ENCODE data around the gene SHISAL2A. TPM values are rescaled to one million over a fixed set of nuclear protein-coding genes. Genes with fewer than 3 reads are reported as not detected.
A peak's percentile ranks its signal among the peaks of the same experiment; 100 is the strongest.
"Not testable (repeated sequence)": the region's sequence is repeated elsewhere in the genome, so short reads cannot be mapped to it uniquely, and the experiment has no call there.

Gene SHISAL2A
- polyA plus RNA-seq, 3 donors = 0.03 to 0.28 TPM; not detected in 1

- no peak overlapping the region for H3K4me3 ChIP-seq (replicated peaks in 1 of 3; ENCODE audit: low read depth in 2 of 3, low read length in 3 of 3)
- WGBS (ENCODE audit: insufficient coverage) = 92% methylated on average over 3 of the region's 3 CpGs
- Mint-ChIP-seq H3K4me3 (no peak overlapping the region), H3K9me3 (no peaks in the 10 kb centered on the region), H3K27me3 (ENCODE audit: low read depth in 3 of 3) (no peaks in the 10 kb centered on the region), H3K4me1 (peaks cover 4% of the 10 kb centered on the region), H3K27ac (peak overlapping the region in 2 of 7 donors; percentile 17 to 31), H3K36me3 (peaks cover 41 to 55% of the 10 kb centered on the region in 2 donors)
- H3K4me2 ChIP-seq (replicated peaks; ENCODE audit: extremely low read depth, low read length, poor library complexity, severe bottlenecking) = no peak overlapping the region
- H3K4me1 ChIP-seq (ENCODE audit: control insufficient read depth in 1 of 2, insufficient read depth in 2 of 2, low read length in 2 of 2) = peaks cover 0 to under 1% of the 10 kb centered on the region in 2 donors
- intact Hi-C loops (cut with micrococcal nuclease) = loop anchor here (10.0 kb wide), 2 partner anchors 287 to 637 kb away; partner anchors contain the start of genes BTF3L4 (in 1 of the 2), ORC1 (in 1 of the 2), PRPF38A (in 1 of the 2) and TXNDC12 (in 1 of the 2)
- no peaks in the 10 kb centered on the region for H3K9me3 ChIP-seq (replicated peaks in 1 of 2; ENCODE audit: control insufficient read depth in 1 of 2, insufficient read depth in 1 of 2, low read length in 2 of 2)
- no peak overlapping the region for H3K27ac ChIP-seq (ENCODE audit: low read depth in 1 of 2, low read length in 2 of 2)
- H3K27me3 ChIP-seq (ENCODE audit: control insufficient read depth in 2 of 2, insufficient read depth in 2 of 2, low read length in 2 of 2) = no peaks in the 10 kb centered on the region
- peak in 1 of 3 donors; percentile 54 for DNase-seq
- TF ChIP-seq CTCF (IDR thresholded peaks at IDR 0.05) = no peak
- H3K79me2 ChIP-seq (ENCODE audit: insufficient read depth, low read length) = peaks cover 38% of the 10 kb centered on the region
- H3K36me3 ChIP-seq (replicated peaks in 1 of 2; ENCODE audit: control insufficient read depth in 1 of 2, insufficient read depth in 2 of 2, low read length in 2 of 2) = peaks cover 35 to 49% of the 10 kb centered on the region in 2 donors
- H4K20me1 ChIP-seq (ENCODE audit: insufficient read depth, low read length) = no peaks in the 10 kb centered on the region
- no peak overlapping the region for H3K9ac ChIP-seq (ENCODE audit: insufficient read depth, low read length, poor library complexity, severe bottlenecking)
- no peak overlapping the region for H2AFZ ChIP-seq (ENCODE audit: insufficient read depth, low read depth, low read length, poor library complexity, severe bottlenecking)
These were observed 58.9 kb downstream of the SHISAL2A start for GRCh38 chr1:52691821-52692220.

- Histone ChIP-seq H3K9me3 (replicated peaks in 1 of 2; ENCODE audit: control insufficient read depth in 1 of 2, insufficient read depth in 1 of 2, low read length in 2 of 2) (no peaks in the 10 kb centered on the region), H3K4me1 (ENCODE audit: control insufficient read depth in 1 of 2, insufficient read depth in 2 of 2, low read length in 2 of 2) (peaks cover 6 to 9% of the 10 kb centered on the region in 2 donors), H3K27ac (ENCODE audit: low read depth in 1 of 2, low read length in 2 of 2) (no peak overlapping the region), H3K79me2 (ENCODE audit: insufficient read depth, low read length) (peaks cover 46% of the 10 kb centered on the region), H3K9ac (ENCODE audit: insufficient read depth, low read length, poor library complexity, severe bottlenecking) (no peak overlapping the region), H3K36me3 (replicated peaks in 1 of 2; ENCODE audit: control insufficient read depth in 1 of 2, insufficient read depth in 2 of 2, low read length in 2 of 2) (peaks cover 27 to 40% of the 10 kb centered on the region in 2 donors), H3K4me2 (replicated peaks; ENCODE audit: extremely low read depth, low read length, poor library complexity, severe bottlenecking) (no peak overlapping the region), H3K27me3 (ENCODE audit: control insufficient read depth in 2 of 2, insufficient read depth in 2 of 2, low read length in 2 of 2) (no peaks in the 10 kb centered on the region), H2AFZ (ENCODE audit: insufficient read depth, low read depth, low read length, poor library complexity, severe bottlenecking) (no peak overlapping the region), H4K20me1 (ENCODE audit: insufficient read depth, low read length) (no peaks in the 10 kb centered on the region), H3K4me3 (replicated peaks in 1 of 3; ENCODE audit: low read depth in 2 of 3, low read length in 3 of 3) (no peak overlapping the region)
- Mint-ChIP-seq H3K27ac (peak overlapping the region in 1 of 7 donors; percentile 14), H3K4me3 (no peak overlapping the region), H3K4me1 (peaks cover 13% of the 10 kb centered on the region), H3K36me3 (peaks cover 32 to 46% of the 10 kb centered on the region in 2 donors), H3K27me3 (ENCODE audit: low read depth in 3 of 3) (peaks cover 0 to 3% (median 0%) of the 10 kb centered on the region in 3 donors), H3K9me3 (no peaks in the 10 kb centered on the region)
- WGBS (ENCODE audit: insufficient coverage) = no CpG with 5 or more reads among the region's 4 CpGs
- DNase-seq = no peak
- no peak for TF ChIP-seq CTCF (IDR thresholded peaks at IDR 0.05)
- intact Hi-C loops (cut with micrococcal nuclease) = loop anchor here (10.0 kb wide), 2 partner anchors 288 to 638 kb away; partner anchors contain the start of genes BTF3L4 (in 1 of the 2), ORC1 (in 1 of the 2), PRPF38A (in 1 of the 2) and TXNDC12 (in 1 of the 2)
These were observed 59.7 kb downstream of the SHISAL2A start for GRCh38 chr1:52692697-52693096.

GRCh38 chr1:52693351-52693750 is 60.4 kb downstream of the SHISAL2A start:
- not testable (repeated sequence) for H3K4me3 Mint-ChIP-seq; H4K20me1 ChIP-seq (ENCODE audit: insufficient read depth, low read length); H3K27me3 ChIP-seq (ENCODE audit: control insufficient read depth in 2 of 2, insufficient read depth in 2 of 2, low read length in 2 of 2); H2AFZ ChIP-seq (ENCODE audit: insufficient read depth, low read depth, low read length, poor library complexity, severe bottlenecking); H3K9me3 Mint-ChIP-seq; H3K9ac ChIP-seq (ENCODE audit: insufficient read depth, low read length, poor library complexity, severe bottlenecking); H3K9me3 ChIP-seq (replicated peaks in 1 of 2; ENCODE audit: control insufficient read depth in 1 of 2, insufficient read depth in 1 of 2, low read length in 2 of 2); H3K4me3 ChIP-seq (replicated peaks in 1 of 3; ENCODE audit: low read depth in 2 of 3, low read length in 3 of 3); DNase-seq; H3K4me2 ChIP-seq (replicated peaks; ENCODE audit: extremely low read depth, low read length, poor library complexity, severe bottlenecking); H3K27ac ChIP-seq (ENCODE audit: low read depth in 1 of 2, low read length in 2 of 2); H3K27me3 Mint-ChIP-seq (ENCODE audit: low read depth in 3 of 3)
- Histone ChIP-seq H3K36me3 (replicated peaks in 1 of 2; ENCODE audit: control insufficient read depth in 1 of 2, insufficient read depth in 2 of 2, low read length in 2 of 2) (peaks cover 20 to 34% of the 10 kb centered on the region in 2 donors), H3K79me2 (ENCODE audit: insufficient read depth, low read length) (peaks cover 50% of the 10 kb centered on the region), H3K4me1 (ENCODE audit: control insufficient read depth in 1 of 2, insufficient read depth in 2 of 2, low read length in 2 of 2) (peaks cover 10 to 16% of the 10 kb centered on the region in 2 donors)
- H3K36me3 Mint-ChIP-seq = peaks cover 27 to 39% of the 10 kb centered on the region in 2 donors
- 100% methylated on average over 3 of the region's 10 CpGs for WGBS (ENCODE audit: insufficient coverage)
- intact Hi-C loops (cut with micrococcal nuclease) = loop anchor here (10.0 kb wide), 2 partner anchors 289 to 639 kb away; partner anchors contain the start of genes BTF3L4 (in 1 of the 2), ORC1 (in 1 of the 2), PRPF38A (in 1 of the 2) and TXNDC12 (in 1 of the 2)
- H3K4me1 Mint-ChIP-seq = peaks cover 17% of the 10 kb centered on the region
- peak overlapping the region in 1 of 7 donors; percentile 33 for H3K27ac Mint-ChIP-seq

All from CD14-positive monocyte (primary cell).